ENCODE results near the gene CD99.

GRCh38 chrX:2765549-2765830 is 74.4 kb downstream of the CD99 start:
- TF ChIP-seq CTCF (IDR thresholded peaks at IDR 0.05; ENCODE audit: extremely low read depth in 1 of 2, insufficient read depth in 1 of 2, low read depth in 1 of 2, low read length in 2 of 2) (no peak), POLR2A (IDR thresholded peaks at IDR 0.05; ENCODE audit: low read depth, low read length) (no peak), EZH2 (IDR thresholded peaks at IDR 0.05; ENCODE audit: borderline replicate concordance, low read depth, low read length, severe bottlenecking) (no peak), POLR2AphosphoS5 (IDR thresholded peaks at IDR 0.05; ENCODE audit: insufficient read depth, low read depth, low read length) (no peak), MYC (IDR thresholded peaks at IDR 0.05; ENCODE audit: low read depth, low read length) (no peak)

Data from endothelial cell of umbilical vein (primary cell).